Neural cell (in vitro differentiated cells): ENCODE measurements around the gene CNIH3. TPM values are rescaled to one million over a fixed set of nuclear protein-coding genes. Genes with fewer than 3 reads are reported as not detected.

ENCODE experiments used
- H2AFZ ChIP-seq: fragments of 200-600, 300-800 bp; sonication (generic), shearing (Covaris generic); 2 replicates; pipeline ENCODE4 v1.6.0; 2014; ENCODE audit warnings: low read depth, mild to moderate bottlenecking, antibody characterized with exemption, low read length, moderate library complexity
- H3F3A ChIP-seq: fragments of 200-600 bp; shearing (Covaris generic); 2 replicates; pipeline ENCODE4 v1.6.1; 2016; ENCODE audit warnings: mild to moderate bottlenecking, moderate library complexity, mixed read lengths, antibody characterized with exemption, low read length; ENCODE audit not compliant: insufficient read depth, poor library complexity, severe bottlenecking
- H3K27ac ChIP-seq: fragments of 200-600, 300-800 bp; sonication (generic), shearing (Covaris generic); 2 replicates; pipeline ENCODE4 v1.5.1; 2014; ENCODE audit warnings: mild to moderate bottlenecking, low read length, moderate library complexity
- H3K27me3 ChIP-seq: fragments of 300-800, 200-600 bp; sonication (generic), shearing (Covaris generic); 2 replicates; pipeline ENCODE4 v1.6.0; 2014; ENCODE audit warnings: mild to moderate bottlenecking, low read depth, low read length, moderate library complexity; ENCODE audit not compliant: insufficient read depth
- H3K36me3 ChIP-seq: fragments of 300-800, 200-600 bp; sonication (generic), shearing (Covaris generic); 2 replicates; pipeline ENCODE4 v1.5.1; 2014; ENCODE audit warnings: mild to moderate bottlenecking, antibody characterized with exemption, low read length, moderate library complexity; ENCODE audit not compliant: insufficient read depth
- H3K4me2 ChIP-seq: fragments of 300-800, 200-600 bp; sonication (generic), shearing (Covaris generic); 2 replicates; pipeline ENCODE4 v1.6.0; 2014; ENCODE audit warnings: mild to moderate bottlenecking, low read length
- H3K4me3 ChIP-seq: fragments of 300-800, 200-600 bp; sonication (generic), shearing (Covaris generic); 2 replicates; pipeline ENCODE4 v1.5.1; 2014; ENCODE audit warnings: mild to moderate bottlenecking, low read length, moderate library complexity
- H3K79me2 ChIP-seq: fragments of 200-600 bp; shearing (Covaris generic); replicated peaks from 2 replicates; pipeline ENCODE4 v1.6.0; 2014; ENCODE audit warnings: mild to moderate bottlenecking, low read length, moderate library complexity; ENCODE audit not compliant: insufficient read depth
- H3K9ac ChIP-seq: fragments of 300-800, 200-600 bp; sonication (generic), shearing (Covaris generic); 2 replicates; pipeline ENCODE4 v1.6.1; 2016; ENCODE audit warnings: mild to moderate bottlenecking, low read length, mixed read lengths
- H3K9me2 ChIP-seq: fragments of 200-600 bp; shearing (Covaris generic); 2 replicates; pipeline ENCODE4 v1.6.1; 2016; ENCODE audit warnings: mild to moderate bottlenecking, low read length, mixed read lengths; ENCODE audit not compliant: insufficient read depth
- H3K9me3 ChIP-seq: fragments of 200-600, 300-800 bp; sonication (generic), shearing (Covaris generic); 2 replicates; pipeline ENCODE4 v1.6.1; 2016; ENCODE audit warnings: mild to moderate bottlenecking, mixed run types, low read length, moderate library complexity, mixed read lengths
- H4K20me1 ChIP-seq: fragments of 200-600 bp; shearing (Covaris generic); 2 replicates; pipeline ENCODE4 v1.6.1; 2016; ENCODE audit warnings: mild to moderate bottlenecking, mixed run types; ENCODE audit not compliant: insufficient read depth
- CTCF ChIP-seq: fragments of 450-650 bp; IDR thresholded peaks from 2 replicates; pipeline ENCODE4 v1.5.1; 2014; ENCODE audit warnings: antibody characterized with exemption, mild to moderate bottlenecking, moderate library complexity; ENCODE audit not compliant: poor library complexity, severe bottlenecking
- EP300 ChIP-seq: fragments of 450-650 bp; conservative IDR thresholded peaks from 2 replicates; pipeline ENCODE4 v1.6.1; 2014; ENCODE audit warnings: antibody characterized with exemption, mild to moderate bottlenecking, moderate library complexity; ENCODE audit not compliant: poor library complexity, severe bottlenecking
- EZH2 ChIP-seq: fragments of 200-600, 300-800 bp; shearing (Covaris generic), sonication (generic); IDR thresholded peaks from 2 replicates; pipeline ENCODE4 v1.6.1; 2014; ENCODE audit warnings: antibody characterized with exemption, low read length, borderline replicate concordance, mild to moderate bottlenecking; ENCODE audit not compliant: insufficient read depth, poor library complexity, severe bottlenecking
- MXI1 ChIP-seq: fragments of 450-650 bp; conservative IDR thresholded peaks from 2 replicates; pipeline ENCODE4 v1.6.1; 2014; ENCODE audit warnings: antibody characterized with exemption, mild to moderate bottlenecking; ENCODE audit not compliant: poor library complexity, severe bottlenecking
- POLR2AphosphoS5 ChIP-seq: IDR thresholded peaks from 2 replicates; pipeline ENCODE4 v1.6.1; 2012
- RAD21 ChIP-seq: fragments of 450-650 bp; conservative IDR thresholded peaks from 2 replicates; pipeline ENCODE4 v1.6.1; 2014; ENCODE audit warnings: antibody characterized with exemption, mild to moderate bottlenecking, moderate library complexity
- REST ChIP-seq: IDR thresholded peaks from 2 replicates; pipeline ENCODE4 v1.6.1; 2012; ENCODE audit warnings: borderline replicate concordance
- SMC3 ChIP-seq: fragments of 450-650 bp; conservative IDR thresholded peaks from 2 replicates; pipeline ENCODE4 v1.6.1; 2014; ENCODE audit warnings: antibody characterized with exemption, mild to moderate bottlenecking, moderate library complexity; ENCODE audit not compliant: poor library complexity
- TAF1 ChIP-seq: IDR thresholded peaks from 2 replicates; pipeline ENCODE4 v1.6.1; 2012; ENCODE audit warnings: low read depth
- polyA plus RNA-seq: library from polyadenylated mRNA; depleted of rRNA; stranded (reverse); fragments of >200 nt; gene quantifications from 2 replicates; pipeline ENCODE4 v1.2.3, GENCODE V29; 2014

The CNIH3 gene
- polyA plus RNA-seq, 1 donor from 2014 or later = 9.3 TPM

GRCh38 chr1:224743608-224744164 is 127.6 kb downstream of the CNIH3 start:
- H3K9ac ChIP-seq = no peak overlapping the region
- no peaks in the 10 kb centered on the region for H3F3A ChIP-seq
- H2AFZ ChIP-seq = no peak overlapping the region
- no peaks in the 10 kb centered on the region for H3K9me3 ChIP-seq
- H3K36me3 ChIP-seq = no peaks in the 10 kb centered on the region
- H3K79me2 ChIP-seq = no peaks in the 10 kb centered on the region
- no peaks in the 10 kb centered on the region for H4K20me1 ChIP-seq
- H3K27me3 ChIP-seq = no peaks in the 10 kb centered on the region
- H3K4me3 ChIP-seq = no peak overlapping the region
- no peak overlapping the region for H3K4me2 ChIP-seq
- no peaks in the 10 kb centered on the region for H3K9me2 ChIP-seq
- no peak overlapping the region for H3K27ac ChIP-seq
- TF ChIP-seq POLR2AphosphoS5 = no peak
- TF ChIP-seq TAF1 = no peak
- TF ChIP-seq REST = no peak
- TF ChIP-seq RAD21 = no peak
- no peak for TF ChIP-seq EZH2
- TF ChIP-seq EP300 = no peak
- no peak for TF ChIP-seq SMC3
- no peak for TF ChIP-seq MXI1
- no peak for TF ChIP-seq CTCF

- Histone ChIP-seq H3K36me3 (no peaks in the 10 kb centered on the region), H3K27ac (no peak overlapping the region), H3K4me3 (no peak overlapping the region), H3K4me2 (no peak overlapping the region), H3K9me2 (no peaks in the 10 kb centered on the region), H3K9ac (no peak overlapping the region), H2AFZ (no peak overlapping the region), H3K79me2 (no peaks in the 10 kb centered on the region), H3K9me3 (no peaks in the 10 kb centered on the region), H3F3A (no peaks in the 10 kb centered on the region), H3K27me3 (no peaks in the 10 kb centered on the region), H4K20me1 (no peaks in the 10 kb centered on the region)
- no peak for TF ChIP-seq MXI1
- no peak for TF ChIP-seq RAD21
- TF ChIP-seq EP300 = no peak
- TF ChIP-seq SMC3 = no peak
- no peak for TF ChIP-seq EZH2
- TF ChIP-seq TAF1 = no peak
- TF ChIP-seq POLR2AphosphoS5 = no peak
Measured at GRCh38 chr1:224744521-224744920, 128.4 kb downstream of the CNIH3 start.
